CD4-positive, CD25-positive, alpha-beta regulatory T cell (primary cell): ENCODE measurements around the gene NFRKB. TPM values are rescaled to one million over a fixed set of nuclear protein-coding genes. Genes with fewer than 3 reads are reported as not detected.

Source experiments
- ATAC-seq, 2 donors: fragments of 150-1000 bp; cut with Tn5 transposase; one replicate each; pipeline ENCODE4 v1.10.0; 2021; ENCODE audit warnings: low read depth in 2 of 2, moderate number of reproducible peaks in 2 of 2, moderate library complexity in 1 of 2
- DNase-seq, 3 donors: peaks; one replicate each; pipeline versions ENCODE4 v3.0.0 to v3.0.0-alpha.2; 2012 to 2022; ENCODE audit warnings: mixed read lengths in 1 of 3
- H3K27ac ChIP-seq: one replicate; pipeline ENCODE4 v1.7.0; 2013; ENCODE audit warnings: mild to moderate bottlenecking, low read length; ENCODE audit not compliant: insufficient read depth, poor library complexity, severe bottlenecking
- H3K27me3 ChIP-seq: one replicate; pipeline ENCODE4 v1.7.0; 2013; ENCODE audit warnings: low read length; ENCODE audit not compliant: control insufficient read depth, insufficient read depth
- H3K36me3 ChIP-seq: one replicate; pipeline ENCODE4 v1.7.0; 2013; ENCODE audit warnings: mild to moderate bottlenecking, low read length, moderate library complexity; ENCODE audit not compliant: control insufficient read depth, insufficient read depth
- H3K4me1 ChIP-seq: 2 replicates; pipeline ENCODE4 v1.7.0; 2013; ENCODE audit warnings: mild to moderate bottlenecking, low read length; ENCODE audit not compliant: insufficient read depth, control insufficient read depth, poor library complexity, severe bottlenecking
- H3K4me3 ChIP-seq: one replicate; pipeline ENCODE4 v1.7.0; 2013; ENCODE audit warnings: low read depth, mild to moderate bottlenecking, low read length, moderate library complexity
- H3K9me3 ChIP-seq, 2 experiments: 1 replicate in 1 of 2; 2 replicates in 1 of 2; pipeline ENCODE4 v1.7.0; 2013; ENCODE audit warnings: low read length in 2 of 2, mild to moderate bottlenecking in 1 of 2, moderate library complexity in 1 of 2; ENCODE audit not compliant: control insufficient read depth in 2 of 2
- H3K27ac Mint-ChIP-seq, 3 donors: one replicate each; pipeline ENCODE4 v1.8.0; 2020 to 2022; ENCODE audit warnings: mild to moderate bottlenecking in 3 of 3, mixed read lengths in 3 of 3, moderate library complexity in 2 of 3
- H3K27me3 Mint-ChIP-seq: one replicate; pipeline ENCODE4 v1.8.0; 2022; ENCODE audit warnings: mild to moderate bottlenecking, mixed read lengths
- H3K36me3 Mint-ChIP-seq: one replicate; pipeline ENCODE4 v1.8.0; 2020; ENCODE audit warnings: mixed read lengths
- H3K4me1 Mint-ChIP-seq, 4 donors: one replicate each; pipeline ENCODE4 v1.8.0; 2020 to 2022; ENCODE audit warnings: mixed read lengths in 4 of 4, mild to moderate bottlenecking in 1 of 4
- H3K4me3 Mint-ChIP-seq, 4 donors: one replicate each; pipeline ENCODE4 v1.8.0; 2020 to 2022; ENCODE audit warnings: mild to moderate bottlenecking in 4 of 4, mixed read lengths in 4 of 4, moderate library complexity in 3 of 4
- H3K9me3 Mint-ChIP-seq, 7 donors: one replicate each; pipeline ENCODE4 v1.8.0; 2020 to 2022; ENCODE audit warnings: mixed read lengths in 7 of 7, mild to moderate bottlenecking in 3 of 7, moderate library complexity in 2 of 7
- polyA plus RNA-seq, 4 donors: library from polyadenylated mRNA; unstranded; fragments of 300-500 nt; fragmentation: Illumina TruSeq; gene quantifications; one replicate each; pipeline ENCODE4 v1.2.3, GENCODE V29; 2021
- total RNA-seq: library from RNA; stranded (reverse); gene quantifications from one replicate; pipeline ENCODE4 v1.2.3, GENCODE V29; 2022

Gene NFRKB
- total and polyA plus RNA-seq, 5 donors from 2014 or later: 12.8 to 41.0 (median 20.4) TPM

GRCh38 chr11:129933891-129934290 lies 38.5 kb upstream of the NFRKB start:
- Mint-ChIP-seq H3K4me3 (no peak overlapping the region), H3K36me3 (peaks cover 43% of the 10 kb centered on the region), H3K27me3 (no peaks in the 10 kb centered on the region), H3K9me3 (no peaks in the 10 kb centered on the region), H3K4me1 (no peaks in the 10 kb centered on the region), H3K27ac (no peak overlapping the region)
- Histone ChIP-seq H3K4me3 (no peak overlapping the region), H3K27me3 (no peaks in the 10 kb centered on the region), H3K27ac (no peak overlapping the region), H3K4me1 (no peaks in the 10 kb centered on the region), H3K36me3 (peaks cover 18% of the 10 kb centered on the region), H3K9me3 (no peaks in the 10 kb centered on the region)
- DNase-seq (no peak), ATAC-seq (no peak)

- Mint-ChIP-seq H3K4me1 (no peaks in the 10 kb centered on the region), H3K27me3 (no peaks in the 10 kb centered on the region), H3K4me3 (no peak overlapping the region), H3K36me3 (peaks cover 46% of the 10 kb centered on the region), H3K27ac (no peak overlapping the region), H3K9me3 (no peaks in the 10 kb centered on the region)
- Histone ChIP-seq H3K27me3 (no peaks in the 10 kb centered on the region), H3K4me3 (no peak overlapping the region), H3K36me3 (peaks cover 18% of the 10 kb centered on the region), H3K27ac (no peak overlapping the region), H3K9me3 (no peaks in the 10 kb centered on the region), H3K4me1 (no peaks in the 10 kb centered on the region)
- ATAC-seq (no peak), DNase-seq (no peak)
These were observed 37.9 kb upstream of the NFRKB start for GRCh38 chr11:129933262-129933661.

GRCh38 chr11:129932381-129933067 lies 37.1 kb upstream of the NFRKB start:
- Mint-ChIP-seq H3K4me3 (no peak overlapping the region), H3K4me1 (peaks cover 0 to 4% (median 0%) of the 10 kb centered on the region in 4 donors), H3K27ac (no peak overlapping the region), H3K27me3 (no peaks in the 10 kb centered on the region), H3K36me3 (peaks cover 44% of the 10 kb centered on the region), H3K9me3 (no peaks in the 10 kb centered on the region)
- DNase-seq: no peak
- H3K36me3 ChIP-seq: peaks cover 18% of the 10 kb centered on the region
- no peak overlapping the region for H3K4me3 ChIP-seq
- ATAC-seq: no peak
- no peaks in the 10 kb centered on the region for H3K4me1 ChIP-seq
- H3K27me3 ChIP-seq: no peaks in the 10 kb centered on the region
- H3K9me3 ChIP-seq: no peaks in the 10 kb centered on the region
- no peak overlapping the region for H3K27ac ChIP-seq

- Histone ChIP-seq H3K36me3 (peaks cover 18% of the 10 kb centered on the region), H3K9me3 (no peaks in the 10 kb centered on the region), H3K4me3 (no peak overlapping the region), H3K27me3 (no peaks in the 10 kb centered on the region), H3K27ac (no peak overlapping the region), H3K4me1 (no peaks in the 10 kb centered on the region)
- ATAC-seq (no peak), DNase-seq (no peak)
- Mint-ChIP-seq H3K4me3 (no peak overlapping the region), H3K36me3 (peaks cover 43% of the 10 kb centered on the region), H3K27me3 (no peaks in the 10 kb centered on the region), H3K4me1 (peaks cover 0 to 5% (median 0%) of the 10 kb centered on the region in 4 donors), H3K27ac (no peak overlapping the region), H3K9me3 (no peaks in the 10 kb centered on the region)
These were observed 35.4 kb upstream of the NFRKB start for GRCh38 chr11:129930743-129931142.

GRCh38 chr11:129930296-129930695 lies 34.9 kb upstream of the NFRKB start:
- Mint-ChIP-seq H3K36me3 (peaks cover 41% of the 10 kb centered on the region), H3K4me3 (no peak overlapping the region), H3K27me3 (no peaks in the 10 kb centered on the region), H3K9me3 (no peaks in the 10 kb centered on the region), H3K27ac (no peak overlapping the region), H3K4me1 (peaks cover 0 to 5% (median 0%) of the 10 kb centered on the region in 4 donors)
- H3K4me1 ChIP-seq: no peaks in the 10 kb centered on the region
- no peak overlapping the region for H3K27ac ChIP-seq
- no peak overlapping the region for H3K4me3 ChIP-seq
- ATAC-seq (no peak), DNase-seq (no peak)
- no peaks in the 10 kb centered on the region for H3K27me3 ChIP-seq
- H3K9me3 ChIP-seq: no peaks in the 10 kb centered on the region
- peaks cover 18% of the 10 kb centered on the region for H3K36me3 ChIP-seq

GRCh38 chr11:129929721-129930120 lies 34.3 kb upstream of the NFRKB start:
- Histone ChIP-seq H3K4me1 (no peaks in the 10 kb centered on the region), H3K4me3 (no peak overlapping the region), H3K27ac (no peak overlapping the region), H3K36me3 (peaks cover 23% of the 10 kb centered on the region), H3K27me3 (no peaks in the 10 kb centered on the region), H3K9me3 (no peaks in the 10 kb centered on the region)
- ATAC-seq (no peak), DNase-seq (no peak)
- Mint-ChIP-seq H3K9me3 (no peaks in the 10 kb centered on the region), H3K36me3 (peaks cover 40% of the 10 kb centered on the region), H3K27ac (no peak overlapping the region), H3K4me3 (no peak overlapping the region), H3K4me1 (peaks cover 0 to 5% (median 0%) of the 10 kb centered on the region in 4 donors), H3K27me3 (no peaks in the 10 kb centered on the region)

GRCh38 chr11:129928923-129929692 lies 33.7 kb upstream of the NFRKB start:
- Histone ChIP-seq H3K27ac (no peak overlapping the region), H3K27me3 (no peaks in the 10 kb centered on the region), H3K36me3 (peaks cover 28% of the 10 kb centered on the region), H3K9me3 (no peaks in the 10 kb centered on the region), H3K4me1 (no peaks in the 10 kb centered on the region), H3K4me3 (no peak overlapping the region)
- ATAC-seq: no peak
- peaks cover 37% of the 10 kb centered on the region for H3K36me3 Mint-ChIP-seq
- H3K4me1 Mint-ChIP-seq: peaks cover 0 to 5% (median 0%) of the 10 kb centered on the region in 4 donors
- no peaks in the 10 kb centered on the region for H3K27me3 Mint-ChIP-seq
- H3K4me3 Mint-ChIP-seq: no peak overlapping the region
- no peak overlapping the region for H3K27ac Mint-ChIP-seq
- no peak for DNase-seq
- no peaks in the 10 kb centered on the region for H3K9me3 Mint-ChIP-seq
